Testis (tissue), 2 donors: ENCODE measurements around the gene DAPL1.

Experiments
- CTCF ChIP-seq, 3 experiments: fragments of 450-650 bp in 2 of 3; fragments of 200-600 bp in 1 of 3; sonication (generic) in 1 of 3; IDR thresholded peaks; one replicate each; pipeline ENCODE4 v1.5.1; 2016 to 2019; ENCODE audit warnings: antibody characterized with exemption in 3 of 3, mild to moderate bottlenecking in 2 of 3, moderate library complexity in 1 of 3
- POLR2A ChIP-seq: fragments of 450-650 bp; IDR thresholded peaks from one replicate; pipeline ENCODE4 v1.6.1; 2017; ENCODE audit warnings: antibody characterized with exemption, mild to moderate bottlenecking, moderate library complexity

DNA sequence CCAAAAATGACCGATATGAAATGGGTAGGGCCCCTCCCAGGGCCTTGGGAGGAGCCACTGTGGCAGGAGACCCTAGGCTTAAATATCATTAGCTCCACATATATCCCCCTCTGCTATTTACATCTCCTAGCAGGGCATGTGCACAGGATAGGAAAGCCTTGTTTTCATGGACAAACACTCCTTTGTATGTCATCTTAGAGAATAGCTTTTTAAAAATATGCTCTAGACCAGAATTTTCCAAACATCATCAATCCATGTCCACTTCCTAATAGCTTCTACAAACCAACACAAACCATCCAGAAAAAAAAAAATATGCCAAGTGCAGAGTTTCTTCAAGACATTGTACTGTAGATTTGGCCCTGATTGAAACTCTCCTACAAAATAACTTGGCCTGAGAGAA is 10.8 kb downstream of the DAPL1 start:
- TF ChIP-seq CTCF (IDR thresholded peaks at IDR 0.05) (no peak), POLR2A (no peak)
